OCI-LY1 (cell line): ENCODE measurements around the gene NFIX.

Experiments
- H2AFZ ChIP-seq: fragments of 200-600 bp; sonication (generic), shearing (Covaris generic); 2 replicates; pipeline ENCODE4 v1.6.0; 2014; ENCODE audit warnings: antibody characterized with exemption, mild to moderate bottlenecking, low read length
- H3F3A ChIP-seq: fragments of 200-600 bp; sonication (generic), shearing (Covaris generic); 2 replicates; pipeline ENCODE4 v1.6.0; 2014; ENCODE audit warnings: mild to moderate bottlenecking, antibody characterized with exemption, low read length, moderate library complexity; ENCODE audit not compliant: insufficient read depth
- H3K27ac ChIP-seq: fragments of 200-600 bp; sonication (generic); 2 replicates; pipeline ENCODE4 v1.5.1; 2014; ENCODE audit warnings: low read length, mixed run types, mild to moderate bottlenecking, low read depth; ENCODE audit not compliant: poor library complexity, severe bottlenecking
- H3K27me3 ChIP-seq: fragments of 200-600 bp; sonication (generic); 2 replicates; pipeline ENCODE4 v1.6.0; 2014; ENCODE audit warnings: antibody characterized with exemption, mild to moderate bottlenecking, low read length, moderate library complexity; ENCODE audit not compliant: insufficient read depth
- H3K36me3 ChIP-seq: fragments of 200-600 bp; sonication (generic); 2 replicates; pipeline ENCODE4 v1.6.1; 2014; ENCODE audit warnings: mild to moderate bottlenecking, antibody characterized with exemption, low read length, moderate library complexity, mixed read lengths; ENCODE audit not compliant: insufficient read depth
- H3K4me1 ChIP-seq: fragments of 200-600 bp; sonication (generic); 2 replicates; pipeline ENCODE4 v1.5.1; 2014; ENCODE audit warnings: mild to moderate bottlenecking, low read length, moderate library complexity; ENCODE audit not compliant: insufficient read depth, severe bottlenecking
- H3K4me2 ChIP-seq: fragments of 200-600 bp; sonication (generic), shearing (Covaris generic); 2 replicates; pipeline ENCODE4 v1.6.1; 2014; ENCODE audit warnings: low read length
- H3K4me3 ChIP-seq: fragments of 200-600 bp; sonication (generic); 2 replicates; pipeline ENCODE4 v1.5.1; 2014; ENCODE audit warnings: low read length, low read depth, mild to moderate bottlenecking, mixed read lengths; ENCODE audit not compliant: poor library complexity, severe bottlenecking
- H3K79me2 ChIP-seq: fragments of 200-600 bp; shearing (Covaris generic); 2 replicates; pipeline ENCODE4 v1.6.1; 2016; ENCODE audit warnings: mixed run types, low read length, mixed read lengths; ENCODE audit not compliant: insufficient read depth
- H3K9ac ChIP-seq: fragments of 200-600 bp; sonication (generic), shearing (Covaris generic); 2 replicates; pipeline ENCODE4 v1.6.1; 2014; ENCODE audit warnings: mild to moderate bottlenecking, low read length, mixed read lengths
- H3K9me2 ChIP-seq: fragments of 200-600 bp; sonication (generic), shearing (Covaris generic); 2 replicates; pipeline ENCODE4 v1.6.1; 2014; ENCODE audit warnings: low read depth, mild to moderate bottlenecking, low read length, mixed read lengths
- H3K9me3 ChIP-seq: fragments of 200-600 bp; shearing (Covaris generic); 2 replicates; pipeline ENCODE4 v1.6.1; 2014; ENCODE audit warnings: low read length, mixed read lengths
- H4K20me1 ChIP-seq: fragments of 200-600 bp; sonication (generic), shearing (Covaris generic); 2 replicates; pipeline ENCODE4 v1.6.0; 2016; ENCODE audit warnings: mild to moderate bottlenecking, low read length; ENCODE audit not compliant: insufficient read depth
- EZH2 ChIP-seq: fragments of 200-600 bp; sonication (generic), shearing (Covaris generic); IDR thresholded peaks from 2 replicates; pipeline ENCODE4 v1.8.0; 2017; ENCODE audit warnings: borderline replicate concordance, mixed run types, mild to moderate bottlenecking, antibody characterized with exemption, low read length, moderate library complexity, mixed read lengths
- TF ChIP-seq, protein P1 (sequence below): fragments of 200-600 bp; sonication (generic), shearing (Covaris generic); IDR thresholded peaks from 2 replicates; pipeline ENCODE4 v1.5.1; 2017; ENCODE audit warnings: mild to moderate bottlenecking, antibody characterized with exemption, low read length, moderate library complexity, mixed read lengths

Gene NFIX

DNA sequence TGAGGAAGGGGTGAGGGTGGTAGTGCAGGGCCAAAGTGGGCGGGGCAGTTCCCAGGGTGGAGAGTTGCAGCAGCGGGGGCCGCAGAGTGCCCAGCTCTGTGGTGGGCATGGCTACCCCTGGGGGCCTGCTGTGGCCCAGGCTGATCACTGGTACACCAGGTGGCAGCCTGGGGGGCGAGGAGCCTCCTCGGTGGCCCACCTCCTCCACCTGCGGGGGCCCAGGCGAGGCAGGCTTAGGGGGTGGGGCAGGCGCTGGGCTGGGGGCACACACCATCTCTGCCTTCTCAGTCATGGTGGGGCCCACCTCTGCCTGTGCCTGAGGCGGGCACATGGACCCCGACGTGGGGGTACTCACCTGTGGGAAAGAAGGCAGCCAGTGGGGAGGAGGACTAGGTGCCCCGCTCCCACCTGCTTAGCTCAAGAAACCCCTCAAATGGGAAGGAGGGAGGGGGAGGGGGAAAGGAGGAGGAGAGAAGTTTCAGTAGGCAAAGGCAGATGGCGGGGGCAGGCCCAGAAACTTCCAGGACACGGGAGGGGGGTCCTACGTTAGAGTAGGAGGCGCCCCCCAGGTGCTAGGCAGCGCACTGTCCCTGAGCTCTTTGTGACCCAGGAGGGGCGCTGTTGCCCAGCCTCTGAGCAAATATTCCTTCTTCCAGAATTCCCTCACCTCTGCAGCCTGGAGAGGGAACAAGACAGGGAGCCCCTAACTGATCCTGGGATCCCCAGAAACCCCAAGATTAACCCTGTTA, 105.7 kb downstream of the NFIX start:
- H3K9ac ChIP-seq, result peak overlapping the region; percentile 69; the same call in 1 of the 2 replicates
- 0 out of 2 replicates have a peak, but pooled peaks cover 3% of the 10 kb centered on the region for H3F3A ChIP-seq
- no peak for TF ChIP-seq EZH2
- TF ChIP-seq, protein P1, sequence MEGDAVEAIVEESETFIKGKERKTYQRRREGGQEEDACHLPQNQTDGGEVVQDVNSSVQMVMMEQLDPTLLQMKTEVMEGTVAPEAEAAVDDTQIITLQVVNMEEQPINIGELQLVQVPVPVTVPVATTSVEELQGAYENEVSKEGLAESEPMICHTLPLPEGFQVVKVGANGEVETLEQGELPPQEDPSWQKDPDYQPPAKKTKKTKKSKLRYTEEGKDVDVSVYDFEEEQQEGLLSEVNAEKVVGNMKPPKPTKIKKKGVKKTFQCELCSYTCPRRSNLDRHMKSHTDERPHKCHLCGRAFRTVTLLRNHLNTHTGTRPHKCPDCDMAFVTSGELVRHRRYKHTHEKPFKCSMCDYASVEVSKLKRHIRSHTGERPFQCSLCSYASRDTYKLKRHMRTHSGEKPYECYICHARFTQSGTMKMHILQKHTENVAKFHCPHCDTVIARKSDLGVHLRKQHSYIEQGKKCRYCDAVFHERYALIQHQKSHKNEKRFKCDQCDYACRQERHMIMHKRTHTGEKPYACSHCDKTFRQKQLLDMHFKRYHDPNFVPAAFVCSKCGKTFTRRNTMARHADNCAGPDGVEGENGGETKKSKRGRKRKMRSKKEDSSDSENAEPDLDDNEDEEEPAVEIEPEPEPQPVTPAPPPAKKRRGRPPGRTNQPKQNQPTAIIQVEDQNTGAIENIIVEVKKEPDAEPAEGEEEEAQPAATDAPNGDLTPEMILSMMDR, result peak; percentile 62
- no peaks in the 10 kb centered on the region for H3K9me2 ChIP-seq
- H3K27ac ChIP-seq, result peak overlapping the region; percentile 98
- no peaks in the 10 kb centered on the region for H3K9me3 ChIP-seq
- no peak overlapping the region for H2AFZ ChIP-seq
- H3K4me1 ChIP-seq, result peaks cover 77% of the 10 kb centered on the region
- peaks cover 3% of the 10 kb centered on the region; the same call in 1 of the 2 replicates for H3K27me3 ChIP-seq
- peaks cover 11% of the 10 kb centered on the region; the same call in 1 of the 2 replicates for H3K36me3 ChIP-seq
- H3K4me2 ChIP-seq, result peak overlapping the region; percentile 62
- no peaks in the 10 kb centered on the region for H3K79me2 ChIP-seq
- no peaks in the 10 kb centered on the region for H4K20me1 ChIP-seq
- H3K4me3 ChIP-seq, result peak overlapping the region; percentile 62

DNA sequence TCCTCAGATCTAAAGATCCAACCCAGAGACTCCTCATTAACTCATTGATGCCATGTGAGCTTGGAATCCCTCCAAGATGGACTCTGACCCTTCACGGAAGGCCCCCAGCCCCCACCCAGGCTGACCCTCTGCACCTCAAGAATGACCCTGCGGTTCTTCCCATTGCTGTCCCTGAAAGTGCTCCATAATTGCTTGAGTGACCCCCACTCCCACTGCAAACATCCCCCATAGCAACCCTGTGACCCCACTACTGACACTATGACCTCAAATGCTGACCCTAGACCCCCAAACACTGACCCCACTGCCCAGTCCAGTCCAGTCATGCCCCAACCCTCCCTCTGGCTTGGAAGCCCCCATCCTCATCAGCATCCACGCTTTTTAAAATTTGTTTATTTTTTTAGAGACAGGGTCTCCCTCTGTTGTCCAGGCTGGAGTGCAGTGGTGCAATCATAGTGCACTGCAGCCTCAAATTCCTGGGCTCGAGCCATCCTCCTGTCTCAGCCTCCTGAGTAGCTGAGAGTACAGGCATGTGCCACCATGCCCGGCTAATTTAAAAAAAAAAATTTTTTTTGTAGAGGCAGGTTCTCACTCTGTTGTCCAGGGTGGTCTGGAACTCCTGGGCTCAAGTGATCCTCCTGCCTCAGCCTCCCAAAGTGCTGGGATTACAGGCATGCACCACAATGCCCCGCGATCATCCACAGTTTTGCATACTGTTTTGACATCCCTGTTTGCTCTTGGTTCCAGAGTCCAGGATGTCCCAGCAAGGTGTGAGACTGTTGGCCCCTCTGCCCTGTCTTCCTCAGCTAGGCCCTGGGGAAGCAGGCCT, 106.5 kb downstream of the NFIX start:
- Histone ChIP-seq H3K9me3 (no peaks in the 10 kb centered on the region), H3F3A (0 out of 2 replicates have a peak, but pooled peaks cover 3% of the 10 kb centered on the region), H3K9ac (peak overlapping the region; percentile 69), H3K27me3 (no peaks in the 10 kb centered on the region; the same call in 1 of the 2 replicates), H3K27ac (peak overlapping the region; percentile 98), H2AFZ (no peak overlapping the region), H3K36me3 (peaks cover 11% of the 10 kb centered on the region; the same call in 1 of the 2 replicates), H3K4me2 (peak overlapping the region; percentile 62), H4K20me1 (no peaks in the 10 kb centered on the region), H3K79me2 (no peaks in the 10 kb centered on the region), H3K4me1 (peaks cover 78% of the 10 kb centered on the region), H3K9me2 (no peaks in the 10 kb centered on the region), H3K4me3 (peak overlapping the region; percentile 62)
- TF ChIP-seq, protein P1, result no peak
- no peak for TF ChIP-seq EZH2

DNA sequence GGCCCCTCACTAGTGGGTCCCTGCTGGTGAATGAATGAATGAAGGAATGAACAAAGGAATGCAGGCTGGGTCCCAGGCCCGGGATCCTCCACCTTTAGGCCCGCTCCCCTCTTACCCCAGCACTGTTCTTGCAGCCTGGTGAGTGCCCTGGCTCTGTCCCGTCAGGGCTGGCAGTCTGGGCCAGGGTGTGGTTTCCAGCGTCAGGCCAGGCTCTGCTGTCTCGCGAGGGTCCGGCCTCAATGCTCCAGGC, 107.1 kb downstream of the NFIX start:
- Histone ChIP-seq H4K20me1 (no peaks in the 10 kb centered on the region), H3K27ac (peak overlapping the region; percentile 98), H3K27me3 (no peaks in the 10 kb centered on the region; the same call in 1 of the 2 replicates), H3K9me2 (no peaks in the 10 kb centered on the region), H3K9ac (peak overlapping the region; percentile 69), H3K4me1 (peaks cover 78% of the 10 kb centered on the region), H3K9me3 (no peaks in the 10 kb centered on the region), H3K79me2 (no peaks in the 10 kb centered on the region), H3K36me3 (peaks cover 12% of the 10 kb centered on the region; the same call in 1 of the 2 replicates), H3K4me3 (peak overlapping the region; percentile 62), H3K4me2 (peak overlapping the region; percentile 62), H3F3A (0 out of 2 replicates have a peak, but pooled peaks cover 3% of the 10 kb centered on the region), H2AFZ (no peak overlapping the region)
- no peak for TF ChIP-seq EZH2
- TF ChIP-seq, protein P1, result no peak
